OCI-LY1 (cell line): Measurements from ENCODE around the gene DCK.

Experiments
- H2AFZ ChIP-seq: fragments of 200-600 bp; sonication (generic), shearing (Covaris generic); 2 replicates; pipeline ENCODE4 v1.6.0; 2014; ENCODE audit warnings: antibody characterized with exemption, mild to moderate bottlenecking, low read length
- H3F3A ChIP-seq: fragments of 200-600 bp; sonication (generic), shearing (Covaris generic); 2 replicates; pipeline ENCODE4 v1.6.0; 2014; ENCODE audit warnings: mild to moderate bottlenecking, antibody characterized with exemption, low read length, moderate library complexity; ENCODE audit not compliant: insufficient read depth
- H3K27ac ChIP-seq: fragments of 200-600 bp; sonication (generic); 2 replicates; pipeline ENCODE4 v1.5.1; 2014; ENCODE audit warnings: low read length, mixed run types, mild to moderate bottlenecking, low read depth; ENCODE audit not compliant: poor library complexity, severe bottlenecking
- H3K27me3 ChIP-seq: fragments of 200-600 bp; sonication (generic); 2 replicates; pipeline ENCODE4 v1.6.0; 2014; ENCODE audit warnings: antibody characterized with exemption, mild to moderate bottlenecking, low read length, moderate library complexity; ENCODE audit not compliant: insufficient read depth
- H3K36me3 ChIP-seq: fragments of 200-600 bp; sonication (generic); 2 replicates; pipeline ENCODE4 v1.6.1; 2014; ENCODE audit warnings: mild to moderate bottlenecking, antibody characterized with exemption, low read length, moderate library complexity, mixed read lengths; ENCODE audit not compliant: insufficient read depth
- H3K4me1 ChIP-seq: fragments of 200-600 bp; sonication (generic); 2 replicates; pipeline ENCODE4 v1.5.1; 2014; ENCODE audit warnings: mild to moderate bottlenecking, low read length, moderate library complexity; ENCODE audit not compliant: insufficient read depth, severe bottlenecking
- H3K4me2 ChIP-seq: fragments of 200-600 bp; sonication (generic), shearing (Covaris generic); 2 replicates; pipeline ENCODE4 v1.6.1; 2014; ENCODE audit warnings: low read length
- H3K4me3 ChIP-seq: fragments of 200-600 bp; sonication (generic); 2 replicates; pipeline ENCODE4 v1.5.1; 2014; ENCODE audit warnings: low read length, low read depth, mild to moderate bottlenecking, mixed read lengths; ENCODE audit not compliant: poor library complexity, severe bottlenecking
- H3K79me2 ChIP-seq: fragments of 200-600 bp; shearing (Covaris generic); 2 replicates; pipeline ENCODE4 v1.6.1; 2016; ENCODE audit warnings: mixed run types, low read length, mixed read lengths; ENCODE audit not compliant: insufficient read depth
- H3K9ac ChIP-seq: fragments of 200-600 bp; sonication (generic), shearing (Covaris generic); 2 replicates; pipeline ENCODE4 v1.6.1; 2014; ENCODE audit warnings: mild to moderate bottlenecking, low read length, mixed read lengths
- H3K9me2 ChIP-seq: fragments of 200-600 bp; sonication (generic), shearing (Covaris generic); 2 replicates; pipeline ENCODE4 v1.6.1; 2014; ENCODE audit warnings: low read depth, mild to moderate bottlenecking, low read length, mixed read lengths
- H3K9me3 ChIP-seq: fragments of 200-600 bp; shearing (Covaris generic); 2 replicates; pipeline ENCODE4 v1.6.1; 2014; ENCODE audit warnings: low read length, mixed read lengths
- H4K20me1 ChIP-seq: fragments of 200-600 bp; sonication (generic), shearing (Covaris generic); 2 replicates; pipeline ENCODE4 v1.6.0; 2016; ENCODE audit warnings: mild to moderate bottlenecking, low read length; ENCODE audit not compliant: insufficient read depth
- CTCF ChIP-seq: fragments of 200-600 bp; sonication (generic), shearing (Covaris generic); IDR thresholded peaks from 2 replicates; pipeline ENCODE4 v1.5.1; 2017; ENCODE audit warnings: mild to moderate bottlenecking, antibody characterized with exemption, low read length, moderate library complexity, mixed read lengths
- EZH2 ChIP-seq: fragments of 200-600 bp; sonication (generic), shearing (Covaris generic); IDR thresholded peaks from 2 replicates; pipeline ENCODE4 v1.8.0; 2017; ENCODE audit warnings: borderline replicate concordance, mixed run types, mild to moderate bottlenecking, antibody characterized with exemption, low read length, moderate library complexity, mixed read lengths

The DCK gene

GRCh38 chr4:71066737-71067716 lies 73.6 kb downstream of the DCK start:
- Histone ChIP-seq H3K9me2 (no peaks in the 10 kb centered on the region), H3K9me3 (no peaks in the 10 kb centered on the region), H3K79me2 (no peaks in the 10 kb centered on the region), H3K27ac (no peak overlapping the region), H3K27me3 (no peaks in the 10 kb centered on the region), H3K4me2 (no peak overlapping the region), H3K36me3 (no peaks in the 10 kb centered on the region), H4K20me1 (no peaks in the 10 kb centered on the region), H3K4me3 (no peak overlapping the region), H2AFZ (no peak overlapping the region), H3K9ac (no peak overlapping the region), H3F3A (no peaks in the 10 kb centered on the region), H3K4me1 (no peaks in the 10 kb centered on the region)
- TF ChIP-seq CTCF (no peak), EZH2 (no peak)

DNA sequence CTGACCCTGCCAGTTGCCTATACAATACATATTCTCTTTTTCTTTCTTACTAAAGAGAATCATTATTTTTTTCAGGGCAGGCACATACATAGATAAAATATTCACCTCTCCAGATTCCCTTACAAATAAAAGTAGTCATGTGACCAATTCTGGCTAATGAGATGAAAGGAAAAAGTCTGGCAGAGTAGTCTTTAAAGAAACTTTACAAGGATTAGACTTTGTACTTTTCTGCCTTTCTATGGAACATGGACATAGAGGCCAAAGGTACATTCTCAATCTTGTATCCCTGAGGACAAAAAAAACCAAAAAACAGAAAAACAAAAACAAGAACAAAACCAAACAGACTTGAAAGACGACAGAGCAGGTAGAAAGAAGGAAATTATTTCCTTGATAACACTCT lies 75.6 kb downstream of the DCK start:
- no peaks in the 10 kb centered on the region for H3K4me1 ChIP-seq
- no peak overlapping the region for H3K9ac ChIP-seq
- H3K9me2 ChIP-seq, result no peaks in the 10 kb centered on the region
- no peaks in the 10 kb centered on the region for H4K20me1 ChIP-seq
- H2AFZ ChIP-seq, result no peak overlapping the region
- no peaks in the 10 kb centered on the region for H3K27me3 ChIP-seq
- H3K4me3 ChIP-seq, result no peak overlapping the region
- H3K4me2 ChIP-seq, result no peak overlapping the region
- no peak overlapping the region for H3K27ac ChIP-seq
- H3K79me2 ChIP-seq, result no peaks in the 10 kb centered on the region
- no peaks in the 10 kb centered on the region for H3K9me3 ChIP-seq
- TF ChIP-seq CTCF (no peak), EZH2 (no peak)
- no peaks in the 10 kb centered on the region for H3K36me3 ChIP-seq
- no peaks in the 10 kb centered on the region for H3F3A ChIP-seq

- Histone ChIP-seq H3K27me3 (no peaks in the 10 kb centered on the region), H3F3A (no peaks in the 10 kb centered on the region), H3K27ac (no peak overlapping the region)
Observed at GRCh38 chr4:71070015-71070414, 76.6 kb downstream of the DCK start.

More at GRCh38 chr4:71070015-71070414, 76.6 kb downstream of the DCK start:
- Histone ChIP-seq H3K79me2 (no peaks in the 10 kb centered on the region), H3K36me3 (no peaks in the 10 kb centered on the region), H3K9ac (no peak overlapping the region), H3K4me3 (no peak overlapping the region), H2AFZ (no peak overlapping the region), H3K4me1 (no peaks in the 10 kb centered on the region), H3K4me2 (no peak overlapping the region), H4K20me1 (no peaks in the 10 kb centered on the region), H3K9me3 (no peaks in the 10 kb centered on the region), H3K9me2 (no peaks in the 10 kb centered on the region)
- no peak for TF ChIP-seq CTCF
- TF ChIP-seq EZH2, result no peak
